GM12891 (cell line): ENCODE measurements around the gene LGR5.

Experiments
- POLR2A ChIP-seq: IDR thresholded peaks from 2 replicates; pipeline ENCODE4 v1.6.1; 2011; ENCODE audit warnings: low read depth, low read length, control low read depth
- POLR2AphosphoS5 ChIP-seq: IDR thresholded peaks from 2 replicates; pipeline ENCODE4 v1.6.1; 2011; ENCODE audit warnings: low read depth, low read length, control low read depth
- SPI1 ChIP-seq: IDR thresholded peaks from 2 replicates; pipeline ENCODE4 v1.6.1; 2011; ENCODE audit warnings: low read depth, low read length, control low read depth

- TF ChIP-seq SPI1 (no peak), POLR2A (no peak), POLR2AphosphoS5 (no peak)
Observed at GRCh38 chr12:71509705-71510104, 70.1 kb downstream of the LGR5 start.
